Prostate gland (tissue), 2 donors: ENCODE measurements around the gene SHANK1.

Source experiments
- POLR2A ChIP-seq: fragments of 450-650 bp; IDR thresholded peaks from one replicate; pipeline ENCODE4 v1.6.1; 2016; ENCODE audit warnings: antibody characterized with exemption, mild to moderate bottlenecking
- TF ChIP-seq, protein P1 (sequence below), 4 experiments: fragments of 200-600 bp in 2 of 4; fragments of 450-650 bp in 2 of 4; sonication (generic) in 2 of 4; IDR thresholded peaks; 1 replicate in 3 of 4; 2 replicates in 1 of 4; pipeline ENCODE4 v1.5.1; 2016 to 2019; ENCODE audit warnings: antibody characterized with exemption in 4 of 4, mild to moderate bottlenecking in 2 of 4, moderate library complexity in 2 of 4

DNA sequence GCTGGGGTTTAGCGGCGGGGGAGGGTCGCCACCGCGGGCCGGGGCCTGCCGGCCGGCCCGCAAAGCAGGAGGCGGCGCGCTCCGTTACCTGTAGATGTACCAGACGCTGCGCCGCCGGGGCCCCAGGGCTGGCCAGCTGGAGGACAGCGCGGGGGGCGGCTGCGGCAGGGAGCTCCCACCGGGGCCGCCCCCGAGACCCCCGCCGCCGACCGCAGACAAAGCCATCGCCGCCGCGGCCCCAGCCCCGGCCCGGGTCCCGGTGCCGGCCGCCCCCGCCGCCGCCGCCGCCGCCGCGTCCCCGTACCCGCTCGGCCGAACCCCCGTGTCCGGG lies 24.8 kb downstream of the SHANK1 start:
- TF ChIP-seq, protein P1, sequence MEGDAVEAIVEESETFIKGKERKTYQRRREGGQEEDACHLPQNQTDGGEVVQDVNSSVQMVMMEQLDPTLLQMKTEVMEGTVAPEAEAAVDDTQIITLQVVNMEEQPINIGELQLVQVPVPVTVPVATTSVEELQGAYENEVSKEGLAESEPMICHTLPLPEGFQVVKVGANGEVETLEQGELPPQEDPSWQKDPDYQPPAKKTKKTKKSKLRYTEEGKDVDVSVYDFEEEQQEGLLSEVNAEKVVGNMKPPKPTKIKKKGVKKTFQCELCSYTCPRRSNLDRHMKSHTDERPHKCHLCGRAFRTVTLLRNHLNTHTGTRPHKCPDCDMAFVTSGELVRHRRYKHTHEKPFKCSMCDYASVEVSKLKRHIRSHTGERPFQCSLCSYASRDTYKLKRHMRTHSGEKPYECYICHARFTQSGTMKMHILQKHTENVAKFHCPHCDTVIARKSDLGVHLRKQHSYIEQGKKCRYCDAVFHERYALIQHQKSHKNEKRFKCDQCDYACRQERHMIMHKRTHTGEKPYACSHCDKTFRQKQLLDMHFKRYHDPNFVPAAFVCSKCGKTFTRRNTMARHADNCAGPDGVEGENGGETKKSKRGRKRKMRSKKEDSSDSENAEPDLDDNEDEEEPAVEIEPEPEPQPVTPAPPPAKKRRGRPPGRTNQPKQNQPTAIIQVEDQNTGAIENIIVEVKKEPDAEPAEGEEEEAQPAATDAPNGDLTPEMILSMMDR (IDR thresholded peaks at IDR 0.05), result no peak
- TF ChIP-seq POLR2A, result no peak
